GM21447 (cell line): ENCODE results near the gene PDGFA.

Source experiments
- ATAC-seq: cut with Tn5 transposase; IDR thresholded peaks from one replicate; pipeline ENCODE4 v1.9.1; 2021; ENCODE audit not compliant: unreplicated experiment

The PDGFA gene

DNA sequence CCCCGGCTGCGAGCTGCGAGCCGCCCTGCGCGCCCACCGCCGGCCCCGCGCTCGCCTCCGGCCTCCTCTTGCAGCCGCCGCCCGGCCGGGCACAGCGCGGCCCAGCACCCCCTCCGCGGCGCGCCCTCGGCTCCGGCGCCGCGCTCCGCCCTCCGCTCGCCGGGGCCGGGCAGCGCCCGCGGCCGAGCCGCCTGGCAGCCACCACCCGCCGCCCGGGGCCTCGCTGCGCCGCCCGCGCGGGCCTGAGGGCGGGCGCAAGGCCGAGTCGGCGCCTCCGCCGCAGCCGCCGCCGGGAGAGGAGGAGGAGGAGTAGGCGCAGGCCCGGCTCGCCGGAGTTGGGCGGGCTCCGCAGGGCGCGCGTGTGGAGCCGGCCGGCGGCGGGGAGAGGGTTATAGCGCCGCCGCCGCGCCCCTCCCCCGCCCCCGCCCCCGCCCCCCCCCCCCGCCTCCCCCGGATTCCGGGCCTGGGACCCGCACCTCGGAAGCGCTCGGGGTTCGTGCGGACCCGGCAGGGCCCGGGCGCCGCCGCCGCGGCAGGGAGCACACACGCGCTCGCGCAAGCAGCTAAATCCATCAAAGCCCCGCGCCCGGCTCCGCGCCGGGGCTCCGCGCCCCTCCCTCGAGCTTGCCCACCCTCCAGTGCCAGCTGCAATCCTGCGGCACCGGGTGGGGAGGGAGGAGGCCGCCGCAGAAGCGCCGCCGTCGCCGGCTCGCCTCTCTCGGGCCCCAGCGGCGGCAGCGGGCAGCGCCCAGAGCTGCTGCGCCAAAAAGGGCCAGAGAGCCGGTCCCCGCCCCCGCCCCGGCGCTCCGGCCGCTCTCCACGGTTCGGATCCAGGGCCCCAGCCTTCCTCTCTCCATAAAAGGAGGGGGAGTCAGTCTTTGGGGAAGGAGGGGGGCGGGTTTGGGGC is at the start of gene PDGFA:
PDGFA (minus strand) TSS at position 363 of the 907 bp plus-strand sequence. CDS start 845 bp downstream, outside the sequence.
- no peak for ATAC-seq

DNA sequence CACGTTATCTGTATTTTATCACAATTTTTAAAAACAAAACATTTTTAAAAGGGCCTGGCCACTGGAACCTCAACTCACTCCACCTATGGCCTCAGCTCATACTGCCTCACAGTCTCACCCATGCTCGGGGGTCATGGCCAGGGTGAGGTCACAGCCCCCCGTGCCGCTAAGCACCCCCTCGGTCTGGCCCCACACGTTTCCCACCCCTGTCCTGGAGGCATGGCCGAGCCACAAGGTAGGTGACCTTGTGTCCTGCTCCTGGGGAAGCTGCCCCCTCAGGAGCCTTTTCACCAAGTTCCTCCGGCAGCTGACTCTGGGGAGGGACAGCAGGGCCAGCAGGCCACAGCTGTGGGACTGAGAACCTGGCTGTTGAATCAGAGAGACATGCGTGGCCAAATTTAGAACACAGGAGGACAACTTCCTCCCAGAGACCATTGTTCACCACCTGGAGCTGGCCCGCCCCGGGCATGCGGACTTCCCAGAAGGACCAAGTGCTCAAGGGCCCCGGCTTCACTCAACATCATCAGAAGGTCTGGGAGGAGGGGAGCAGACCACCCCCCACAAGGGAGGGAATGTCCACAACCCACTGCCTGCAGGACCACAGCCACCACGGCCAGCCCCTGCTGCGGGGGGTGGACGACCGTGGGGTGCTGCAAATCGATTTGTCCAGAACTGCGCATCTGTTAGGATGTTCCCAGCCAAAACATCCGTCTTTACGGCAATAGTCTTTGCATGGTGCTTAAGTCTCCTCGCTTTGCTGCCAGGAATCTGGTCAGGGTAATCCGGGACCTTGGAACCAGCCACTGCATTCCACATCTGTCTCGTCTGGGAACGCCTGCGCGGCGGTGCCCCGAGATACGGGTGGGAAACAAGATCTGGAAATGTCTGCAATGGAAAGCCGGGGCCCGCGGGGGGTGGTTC is 48.6 kb upstream of the PDGFA start:
- ATAC-seq, result no peak

DNA sequence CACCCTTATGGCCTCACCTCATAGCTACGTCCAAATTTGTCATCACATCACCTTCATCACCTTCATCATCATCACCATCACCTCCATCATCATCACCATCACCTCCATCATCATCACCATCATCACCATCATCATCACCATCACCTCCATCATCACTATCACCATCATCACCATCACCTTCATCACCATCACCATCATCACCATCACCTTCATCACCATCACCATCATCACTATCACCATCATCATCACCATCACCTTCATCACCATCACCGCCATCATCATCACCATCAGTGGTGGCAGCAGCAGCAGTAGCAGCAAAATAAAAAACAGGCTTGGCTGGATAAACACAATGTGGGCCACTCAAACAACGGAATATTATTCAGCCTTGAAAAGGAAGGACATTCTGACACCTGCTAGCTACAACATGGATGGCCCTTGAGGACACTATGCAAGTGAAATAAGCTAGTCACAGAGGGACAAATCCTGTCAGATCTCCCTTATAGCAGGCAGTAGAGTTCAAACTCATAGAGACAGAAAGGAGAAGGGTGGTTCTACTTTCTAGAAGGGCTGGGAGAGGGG is 47.7 kb upstream of the PDGFA start:
- no peak for ATAC-seq

- ATAC-seq, result no peak
Observed at GRCh38 chr7:566100-566499, 46.5 kb upstream of the PDGFA start.

GRCh38 chr7:564176-564865 is 44.7 kb upstream of the PDGFA start:
- no peak for ATAC-seq

DNA sequence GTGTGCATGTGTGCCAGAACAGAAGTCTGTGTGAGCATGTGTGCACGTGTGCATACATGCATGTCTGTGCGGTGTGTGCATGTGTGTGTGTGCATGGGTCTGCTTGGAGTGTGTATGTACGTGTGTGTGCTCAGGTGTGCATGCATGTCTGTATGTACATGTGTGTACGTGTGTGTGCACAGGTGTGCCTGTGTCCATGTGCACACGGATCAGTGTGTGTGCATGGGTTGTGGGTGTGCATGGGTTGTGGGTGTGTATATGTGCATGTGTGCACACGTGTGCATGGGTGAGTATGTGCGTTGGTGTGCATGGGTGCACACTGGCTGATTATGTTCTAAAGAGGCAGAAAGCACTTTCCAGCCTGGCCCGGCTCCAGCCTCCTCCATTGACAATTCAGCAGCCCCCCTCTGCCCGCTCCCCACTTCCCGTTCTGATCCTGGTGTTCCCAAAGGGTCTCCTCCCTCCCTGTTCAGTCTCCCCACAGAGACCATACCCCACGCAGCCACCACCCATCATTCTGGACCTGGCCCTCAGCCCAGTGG is 44.1 kb upstream of the PDGFA start:
- no peak for ATAC-seq

- no peak for ATAC-seq
Observed at GRCh38 chr7:562789-563628, 43.4 kb upstream of the PDGFA start.

DNA sequence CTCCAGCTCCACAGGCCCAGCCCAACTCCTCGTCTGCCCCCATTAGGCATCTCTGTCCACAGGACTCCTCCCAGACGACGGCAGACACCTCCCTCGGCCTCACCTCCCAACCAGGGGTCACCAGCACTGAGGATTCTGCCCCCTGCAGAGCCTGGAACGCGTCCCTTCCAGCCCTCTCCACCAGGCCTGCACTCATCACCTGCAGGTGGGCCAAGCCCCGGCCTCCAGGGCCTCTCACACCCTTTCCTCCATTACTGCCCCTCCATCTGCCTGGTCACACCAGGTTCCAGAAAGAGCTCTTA is 42.7 kb upstream of the PDGFA start:
- ATAC-seq, result no peak

GRCh38 chr7:561631-562373 is 42.2 kb upstream of the PDGFA start:
- no peak for ATAC-seq

DNA sequence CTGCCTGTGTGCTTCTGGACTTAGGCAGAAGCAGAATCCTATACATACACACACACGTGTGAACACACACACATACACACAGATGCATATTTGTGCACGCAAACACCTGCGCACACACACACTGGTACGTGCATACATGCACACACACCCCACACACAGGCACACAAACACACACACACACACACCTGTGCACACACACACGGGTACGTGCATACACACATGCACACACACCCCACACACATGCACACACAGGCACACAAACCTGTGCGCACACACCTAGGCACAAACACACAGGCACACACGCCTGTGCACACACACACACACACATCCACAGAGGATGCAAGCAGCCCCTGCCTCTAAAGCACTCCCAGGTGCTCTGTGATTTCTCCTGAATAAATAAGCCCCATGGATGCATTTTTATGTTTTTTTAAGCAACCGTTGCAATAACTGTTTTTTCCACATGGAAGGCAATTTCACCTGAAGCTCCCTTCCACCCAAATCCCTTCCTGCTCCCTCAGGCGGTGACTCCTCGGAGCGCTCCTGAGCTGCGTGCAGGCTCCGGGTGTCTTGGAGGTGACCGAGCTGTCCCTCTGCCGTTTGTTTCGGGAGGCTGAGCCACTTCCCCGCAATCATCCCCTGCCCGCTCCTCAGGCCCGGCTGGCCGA is 41.5 kb upstream of the PDGFA start:
- no peak for ATAC-seq

- no peak for ATAC-seq
Observed at GRCh38 chr7:559396-559705, 39.7 kb upstream of the PDGFA start.

- no peak for ATAC-seq
Observed at GRCh38 chr7:557558-557881, 37.9 kb upstream of the PDGFA start.

DNA sequence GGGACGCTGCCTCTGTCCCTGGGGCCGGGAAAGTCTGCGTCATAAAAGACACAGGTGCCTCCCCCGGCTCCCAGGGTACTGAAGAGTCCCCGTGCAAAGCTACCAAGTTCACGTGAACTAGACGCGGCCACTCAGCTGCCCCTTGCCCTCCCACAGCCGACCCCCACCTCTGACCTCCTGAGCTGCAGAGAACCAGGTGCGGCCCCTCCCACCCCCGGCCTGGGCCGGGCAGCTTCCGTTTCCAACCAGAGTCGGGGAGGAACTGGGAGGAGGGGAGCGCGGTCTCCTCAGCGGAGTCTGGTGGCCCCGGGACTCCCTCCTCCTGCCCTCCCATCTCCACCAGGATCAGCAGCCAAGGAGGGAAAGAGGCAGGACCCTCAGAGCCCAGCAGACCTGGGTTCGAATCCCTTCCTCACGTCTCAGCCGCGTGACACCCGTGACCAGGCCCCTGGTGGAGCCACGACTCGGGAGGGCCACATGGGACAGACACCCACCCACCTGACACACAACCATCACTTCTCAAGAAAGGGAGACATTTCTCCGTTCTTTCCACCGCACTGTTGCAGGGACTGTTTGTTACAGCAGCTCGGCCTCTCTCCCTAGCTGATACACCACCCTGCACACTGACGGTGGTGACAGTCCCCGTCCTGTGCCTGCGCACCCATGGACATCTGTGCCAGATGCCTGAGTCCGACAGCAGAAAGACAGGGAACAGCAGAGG is 37.4 kb upstream of the PDGFA start:
- ATAC-seq, result no peak

DNA sequence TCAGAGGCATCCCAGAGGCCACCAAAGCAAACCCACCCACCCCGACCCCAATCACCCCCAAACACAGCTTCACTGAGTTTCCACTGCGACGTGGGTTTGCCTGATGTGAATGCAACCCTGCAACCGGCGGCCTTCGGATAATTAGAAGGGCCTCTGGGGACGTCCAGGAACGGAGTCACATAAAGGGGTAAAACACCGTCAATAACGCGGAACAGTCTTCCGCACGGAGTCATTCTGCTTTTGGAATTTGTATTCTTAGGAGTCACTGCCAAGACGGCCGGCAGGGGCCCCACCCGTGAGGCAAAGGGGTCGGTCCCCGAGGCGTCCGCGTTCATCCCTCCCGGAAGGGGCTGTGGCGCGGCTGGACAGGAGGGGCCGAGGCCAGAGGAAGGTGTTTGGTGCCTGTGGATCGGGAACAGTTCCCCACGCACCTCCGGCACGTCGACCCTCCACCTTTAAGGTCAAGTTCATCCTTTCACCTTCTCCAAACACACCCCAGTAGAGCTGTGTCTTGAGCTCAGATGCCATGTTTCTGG is 36.7 kb upstream of the PDGFA start:
- ATAC-seq, result no peak

DNA sequence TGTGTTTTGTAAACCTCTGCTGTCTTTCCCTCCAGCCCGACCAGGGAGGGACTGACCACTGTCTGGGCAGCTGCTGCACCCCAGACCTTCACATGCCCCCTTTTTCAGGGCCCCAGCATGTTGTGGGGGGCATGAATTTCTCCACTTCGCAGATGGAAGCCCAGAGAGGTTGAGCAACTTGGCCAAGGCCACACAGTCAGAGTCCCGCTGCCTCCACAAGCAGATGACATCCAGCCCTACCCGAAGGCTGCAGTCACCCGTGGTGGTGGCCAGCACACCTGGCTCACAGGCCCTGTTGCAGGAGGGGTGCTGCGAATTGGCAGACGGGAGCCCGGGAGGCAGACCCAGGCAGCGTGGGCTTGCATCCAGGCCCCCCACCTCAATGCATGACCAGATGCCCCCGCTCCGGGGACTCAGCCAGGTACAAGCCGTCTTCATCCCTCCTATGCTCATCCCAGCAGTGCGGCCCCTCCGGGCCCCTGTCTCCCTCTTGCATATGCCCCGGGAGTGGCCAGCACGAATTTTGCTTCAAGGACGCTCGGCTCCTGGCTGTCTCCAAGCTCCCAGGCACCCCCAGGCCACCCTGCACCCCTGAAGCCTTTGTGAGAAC is 36.0 kb upstream of the PDGFA start:
- no peak for ATAC-seq

DNA sequence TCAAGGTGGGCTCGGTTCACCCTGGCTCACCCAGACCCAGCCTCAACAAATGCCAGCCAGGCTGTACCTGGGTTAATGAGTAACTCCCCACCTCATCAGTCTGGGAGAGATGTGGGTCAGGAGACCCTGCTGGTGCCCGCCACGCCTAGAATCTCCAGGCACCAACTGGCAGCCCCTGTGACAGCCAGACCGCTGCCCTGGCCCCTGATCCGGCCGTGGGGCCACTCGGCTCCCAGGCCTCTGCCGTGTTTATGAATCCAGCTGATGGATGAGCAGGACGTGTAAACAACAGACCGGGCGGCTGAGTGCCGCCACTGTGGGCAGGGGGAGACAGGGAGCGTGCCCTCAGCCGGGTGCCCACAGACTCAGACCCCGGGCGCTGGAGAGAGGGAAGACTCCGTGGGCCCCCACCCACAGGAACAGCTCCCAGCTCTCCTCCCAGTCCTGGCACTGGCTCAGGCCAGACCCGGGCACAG is 34.0 kb upstream of the PDGFA start:
- no peak for ATAC-seq

DNA sequence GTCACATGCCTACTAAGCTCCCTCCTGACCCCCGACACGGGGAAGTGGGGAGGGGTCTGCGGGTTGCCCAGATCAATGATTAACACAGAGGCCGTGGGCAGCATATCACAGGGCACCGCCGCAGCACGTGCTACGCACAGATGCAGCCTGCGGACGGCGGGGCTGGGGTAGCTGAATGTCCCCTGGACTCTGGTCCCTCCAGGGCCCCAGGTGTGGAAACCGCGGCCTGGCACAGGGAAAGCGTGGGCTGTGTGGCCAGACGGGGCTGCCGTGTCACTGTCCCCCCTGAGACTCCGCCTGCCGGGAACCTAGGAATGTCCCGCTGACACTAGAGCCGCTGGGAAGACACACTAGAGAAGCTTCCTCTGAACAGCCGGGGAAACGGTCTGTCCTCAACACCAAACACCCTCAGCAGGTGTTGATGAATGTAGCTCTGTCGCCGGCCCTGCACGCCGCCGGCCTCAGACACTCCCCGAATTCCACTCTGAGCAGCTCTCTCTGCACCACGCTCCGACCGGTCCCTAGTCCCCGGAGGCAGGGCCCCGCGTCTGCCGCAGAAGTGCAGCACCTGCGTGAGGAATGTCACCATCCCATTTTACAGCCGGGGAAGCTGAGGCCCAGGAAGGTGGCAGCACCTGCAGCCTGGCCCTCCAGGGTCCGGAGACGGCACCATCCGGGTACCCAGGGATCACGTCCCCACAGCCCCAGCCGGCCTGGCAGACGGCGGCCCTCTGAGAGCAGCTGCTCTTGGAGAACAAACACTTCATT is 33.4 kb upstream of the PDGFA start:
- ATAC-seq, result no peak
